ENCODE data around the gene CCND1.

The CCND1 gene

GRCh38 chr11:69654001-69654659 is 13.2 kb downstream of the CCND1 start:
- DNase-seq, result no peak

DNA sequence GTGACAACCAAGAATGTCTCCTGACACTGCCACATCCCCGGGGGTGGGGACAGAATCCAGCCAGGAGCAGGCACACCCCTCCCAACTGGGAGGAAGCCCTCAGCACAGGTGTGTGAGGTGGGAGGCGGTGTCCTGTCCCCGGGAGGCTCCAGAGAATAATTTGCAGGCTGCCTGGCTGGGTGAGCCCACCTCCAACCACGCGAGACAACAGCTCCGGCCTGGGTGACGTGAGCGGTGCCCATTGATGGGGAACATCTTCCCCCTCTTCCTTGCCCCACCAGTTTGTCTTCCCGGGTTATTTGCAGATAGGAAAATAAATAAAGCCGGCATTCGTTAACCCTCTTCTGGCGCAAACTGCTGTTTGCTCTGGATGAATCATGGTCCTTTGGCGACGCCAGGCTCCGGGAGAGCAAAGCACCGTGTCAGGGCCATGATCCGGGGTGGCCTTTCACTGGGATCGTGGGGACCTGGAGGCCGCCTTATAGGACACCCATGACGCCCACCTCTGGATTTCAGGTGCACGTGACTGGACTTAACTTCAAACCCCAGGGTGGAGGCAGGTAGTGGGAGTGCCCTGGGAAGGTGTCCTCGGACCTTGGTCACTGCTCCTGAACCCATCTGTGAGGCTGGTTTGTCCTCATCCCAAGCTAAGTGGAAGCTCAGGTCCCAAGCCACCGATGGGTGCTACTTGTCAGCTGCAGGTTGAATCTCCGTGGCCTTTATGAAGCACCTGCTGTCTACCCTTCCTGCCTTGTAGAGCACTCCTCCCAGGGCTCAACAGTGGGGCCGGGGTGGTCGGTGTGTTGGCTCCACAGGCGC is 13.9 kb downstream of the CCND1 start:
- no peak for DNase-seq

DNA sequence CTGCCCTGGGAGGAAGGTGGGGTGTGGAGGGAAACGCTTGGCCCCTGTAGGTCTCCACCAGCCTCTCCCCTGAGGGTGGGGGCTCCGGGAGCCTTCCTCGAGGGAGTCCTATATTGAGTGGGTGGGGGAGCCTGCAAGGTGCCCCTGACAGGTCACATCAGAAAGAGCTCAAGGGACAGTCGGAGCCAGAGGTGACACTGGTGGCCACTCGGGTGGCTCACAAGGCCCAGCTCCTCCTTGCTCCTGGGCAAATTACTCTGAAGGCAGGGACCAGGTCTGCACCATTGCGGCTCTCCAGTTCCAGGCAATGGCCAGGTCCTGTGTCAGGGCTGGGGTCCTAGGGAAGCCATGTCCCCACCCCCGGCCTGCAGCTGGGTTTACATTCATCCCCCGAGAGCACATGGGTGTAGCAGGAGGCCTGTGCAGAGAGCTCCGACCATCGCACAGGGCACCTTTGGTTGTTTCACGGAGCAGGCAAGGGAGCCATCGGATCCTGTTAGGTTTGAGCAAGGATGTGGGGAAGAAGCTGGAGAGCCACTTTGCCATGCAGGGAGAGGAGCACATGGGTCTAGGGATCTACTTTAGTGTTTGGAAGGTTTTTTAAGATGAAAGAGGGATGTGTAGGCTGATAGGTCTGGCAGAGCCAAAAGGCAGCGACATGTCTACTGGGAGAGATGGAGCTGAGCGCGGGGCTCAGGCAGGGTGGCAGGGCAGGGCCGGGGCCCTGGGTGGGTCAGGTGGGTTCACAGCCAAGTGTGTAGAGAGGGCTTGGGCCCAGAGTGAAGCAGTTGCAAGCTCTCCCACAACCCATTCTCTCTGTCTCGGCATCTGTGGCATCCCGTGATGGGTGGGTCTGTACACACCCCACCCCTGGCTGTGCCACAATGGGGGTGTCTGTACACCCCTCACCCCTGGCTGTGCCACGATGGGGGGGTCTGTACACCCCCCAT is 14.8 kb downstream of the CCND1 start:
- no peak for DNase-seq

DNA sequence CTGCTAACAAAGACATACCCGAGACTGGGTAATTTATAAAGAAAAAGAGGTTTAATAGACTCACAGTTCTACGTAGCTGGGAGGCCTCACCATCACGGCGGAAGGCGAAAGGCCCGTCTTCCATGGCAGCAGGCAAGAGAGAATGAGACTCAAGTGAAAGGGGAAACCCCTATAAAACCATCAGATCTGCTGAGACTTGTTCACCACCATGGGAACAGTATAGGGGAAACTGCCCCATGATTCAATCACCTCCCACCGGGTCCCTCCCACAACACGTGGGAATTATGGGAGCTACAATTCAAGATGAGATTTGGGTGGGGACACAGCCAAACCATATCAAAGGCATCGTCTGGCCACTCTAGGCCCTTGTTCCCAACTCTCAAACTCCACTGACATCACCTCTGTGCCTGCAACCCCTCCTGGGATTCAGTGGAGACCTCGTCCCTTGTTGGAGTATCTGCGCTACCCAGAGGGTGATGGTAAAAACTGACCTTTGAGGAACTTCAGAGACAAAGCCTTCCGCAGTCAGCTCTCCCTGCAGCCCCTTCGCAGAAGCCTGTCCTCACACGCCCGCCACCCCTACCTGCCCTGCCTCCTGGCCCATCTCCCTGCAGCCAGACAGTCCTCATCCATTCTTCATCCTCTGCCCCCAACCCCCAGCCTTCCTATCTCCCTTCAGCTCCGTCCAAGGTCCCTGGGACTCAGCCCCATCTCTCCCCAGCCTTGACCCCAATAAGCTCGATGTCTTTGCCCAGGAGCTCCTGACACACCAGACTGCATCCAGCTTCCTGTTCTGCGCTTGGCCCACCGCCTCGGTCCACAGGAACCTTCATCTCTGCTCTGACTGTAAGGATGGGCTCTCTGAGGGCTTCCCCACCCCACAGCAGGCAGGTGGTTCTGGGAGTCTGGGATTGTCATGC is 15.8 kb downstream of the CCND1 start:
- no peak for DNase-seq

DNA sequence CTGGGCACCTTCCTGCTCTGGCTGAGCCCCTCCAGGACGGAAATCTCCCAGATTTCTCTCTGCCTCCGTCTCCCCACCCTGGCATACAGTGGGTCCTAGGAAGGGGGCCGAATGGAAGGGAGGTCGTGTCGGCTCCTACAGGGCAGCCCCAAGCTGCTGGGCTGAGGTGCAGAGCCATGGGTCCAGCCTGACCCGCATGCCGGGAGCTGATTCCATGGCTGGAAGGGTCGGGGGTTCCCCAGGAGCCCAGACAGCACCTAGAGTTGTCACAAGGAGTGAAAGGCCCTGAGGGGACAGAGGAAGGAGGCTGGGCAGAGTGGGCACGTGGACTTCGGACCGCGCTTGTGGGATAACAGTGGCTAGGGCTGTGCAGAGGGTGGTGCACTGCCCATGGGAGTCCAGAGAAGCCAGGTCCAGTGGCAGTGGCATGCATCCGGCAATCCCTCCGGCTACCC is 16.5 kb downstream of the CCND1 start:
- no peak for DNase-seq

DNA sequence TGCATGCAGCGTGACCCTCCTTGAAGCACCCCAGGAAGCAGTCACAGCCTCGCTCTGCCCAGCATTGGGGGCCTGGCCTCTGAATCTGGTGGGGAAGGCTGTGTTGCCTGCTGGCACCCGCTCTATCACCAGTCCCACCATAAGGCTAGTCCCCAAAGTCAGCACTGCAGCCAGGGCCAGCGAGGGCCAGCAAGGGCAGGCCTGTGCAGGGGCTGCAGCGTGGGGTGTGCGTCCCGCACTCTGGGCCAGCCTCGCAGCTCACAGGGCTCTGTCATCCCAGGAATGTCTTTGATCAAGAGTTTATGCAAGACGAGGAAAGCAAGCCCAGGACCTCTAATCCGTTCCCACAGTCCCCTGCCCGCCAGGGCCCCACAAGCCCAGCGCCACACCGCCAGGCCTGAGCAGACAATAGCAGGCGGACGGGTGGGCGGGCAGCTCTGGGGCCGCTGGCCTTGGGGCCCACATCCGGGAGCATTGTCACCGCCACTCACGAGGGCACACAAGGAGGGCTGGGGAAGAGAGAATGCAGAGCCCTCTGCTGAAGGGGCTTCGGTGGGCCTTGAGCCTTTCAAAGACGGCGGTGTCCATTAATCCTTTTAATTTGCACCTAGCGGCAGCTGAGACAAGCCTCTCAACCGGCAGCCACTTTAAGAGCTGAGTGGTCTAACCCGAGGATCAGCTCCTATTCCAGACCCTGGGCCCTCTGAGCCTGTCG is 17.1 kb downstream of the CCND1 start:
- no peak for DNase-seq

DNA sequence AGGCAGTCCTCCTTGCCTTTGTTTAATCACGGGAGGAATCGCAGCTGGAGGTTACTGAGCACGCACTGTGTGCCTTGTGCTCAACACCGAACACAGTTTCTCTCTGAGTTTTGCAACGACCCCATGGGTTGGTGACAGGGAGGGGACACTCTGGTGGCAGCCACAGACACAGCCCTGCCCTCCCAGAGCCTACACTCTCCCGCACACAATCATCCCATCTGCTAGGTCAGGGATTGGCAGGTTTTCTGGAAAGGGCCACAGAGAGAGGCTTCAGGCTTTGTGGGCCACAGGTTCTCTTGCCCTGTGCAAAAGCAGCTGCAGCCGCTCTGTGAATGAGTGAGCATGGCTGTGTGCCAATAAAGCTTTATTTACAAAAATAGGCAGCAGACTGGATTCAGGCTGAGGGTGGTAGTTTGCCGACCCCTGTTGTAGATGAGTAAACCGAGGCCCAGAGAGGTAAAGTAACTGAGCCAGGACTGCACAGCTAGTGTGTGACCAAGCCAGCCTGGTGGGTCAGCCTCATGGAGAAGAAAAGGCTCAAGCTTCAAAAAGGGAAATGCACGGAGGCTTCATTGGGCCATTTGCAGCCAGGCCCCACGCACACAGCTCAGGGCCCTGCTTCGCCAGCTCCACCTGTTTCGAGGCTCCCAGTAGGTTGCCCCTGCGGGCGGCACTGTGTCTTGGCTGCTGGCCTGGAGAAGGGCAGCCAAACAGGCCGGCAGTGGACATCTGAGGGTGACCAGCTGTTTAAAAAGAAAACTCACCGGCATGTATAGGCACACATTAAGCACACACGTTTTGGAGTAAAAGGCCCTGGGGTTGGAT is 17.9 kb downstream of the CCND1 start:
- DNase-seq, result no peak

- DNase-seq, result no peak
Measured at GRCh38 chr11:69659591-69659990, 18.6 kb downstream of the CCND1 start.

- no peak for DNase-seq
Measured at GRCh38 chr11:69660001-69660500, 19.1 kb downstream of the CCND1 start.

GRCh38 chr11:69661413-69661715 is 20.4 kb downstream of the CCND1 start:
- no peak for DNase-seq

DNA sequence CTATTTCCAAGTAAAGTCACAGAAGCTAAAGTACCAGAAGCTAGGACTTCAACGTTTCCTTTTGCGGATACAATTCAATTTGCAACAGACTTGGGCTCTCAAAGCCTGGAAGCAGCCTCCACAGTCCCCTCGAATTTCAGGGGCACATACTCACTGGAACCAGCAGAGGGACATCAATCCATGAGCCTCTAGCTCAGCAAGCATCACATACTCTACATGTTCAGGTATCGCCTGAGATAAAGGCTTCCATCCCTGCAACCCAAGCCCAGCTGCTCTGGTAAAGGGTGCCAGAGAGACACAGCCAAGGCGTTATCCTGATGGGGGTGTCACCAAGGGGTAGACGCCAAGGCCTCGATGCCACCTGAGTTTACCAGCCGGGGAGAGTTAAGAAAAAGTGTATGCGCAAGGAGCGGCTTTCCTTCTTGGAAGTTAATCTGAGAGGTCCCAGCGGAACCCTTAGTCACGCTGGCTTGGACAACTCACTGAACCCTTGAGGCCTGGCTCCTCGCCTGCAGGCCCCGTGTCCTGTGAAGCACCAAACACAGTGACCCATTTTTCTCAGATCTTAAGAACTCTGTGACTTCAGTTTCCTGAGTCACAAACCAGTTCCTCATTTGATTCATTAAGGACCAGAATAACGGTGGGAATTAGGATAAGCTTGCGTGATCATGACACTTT is 21.2 kb downstream of the CCND1 start:
- DNase-seq, result no peak

DNA sequence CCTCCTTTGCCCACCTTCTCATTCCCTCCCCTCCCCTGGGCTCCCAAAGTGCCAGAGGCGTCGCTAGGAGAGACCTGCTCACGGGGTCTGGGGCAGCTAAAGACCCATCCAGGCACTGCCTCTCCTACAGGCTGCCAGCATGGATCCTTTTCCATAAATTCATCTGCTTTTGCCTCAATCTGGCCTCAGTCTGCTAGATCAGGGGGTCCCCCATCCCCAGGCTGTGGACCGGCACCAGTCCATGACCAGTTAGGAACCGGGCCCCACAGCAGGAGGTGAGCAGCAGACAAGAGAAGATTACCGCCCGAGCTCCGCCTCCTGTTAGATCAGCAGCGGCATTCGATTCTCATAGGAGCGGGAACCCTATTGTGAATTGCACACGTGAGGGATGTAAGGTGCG is 21.9 kb downstream of the CCND1 start:
- no peak for DNase-seq

- no peak for DNase-seq
Measured at GRCh38 chr11:69663326-69663725, 22.4 kb downstream of the CCND1 start.

- no peak for DNase-seq
Measured at GRCh38 chr11:69664103-69664775, 23.3 kb downstream of the CCND1 start.

GRCh38 chr11:69664901-69665300 is 23.9 kb downstream of the CCND1 start:
- DNase-seq, result no peak

DNA sequence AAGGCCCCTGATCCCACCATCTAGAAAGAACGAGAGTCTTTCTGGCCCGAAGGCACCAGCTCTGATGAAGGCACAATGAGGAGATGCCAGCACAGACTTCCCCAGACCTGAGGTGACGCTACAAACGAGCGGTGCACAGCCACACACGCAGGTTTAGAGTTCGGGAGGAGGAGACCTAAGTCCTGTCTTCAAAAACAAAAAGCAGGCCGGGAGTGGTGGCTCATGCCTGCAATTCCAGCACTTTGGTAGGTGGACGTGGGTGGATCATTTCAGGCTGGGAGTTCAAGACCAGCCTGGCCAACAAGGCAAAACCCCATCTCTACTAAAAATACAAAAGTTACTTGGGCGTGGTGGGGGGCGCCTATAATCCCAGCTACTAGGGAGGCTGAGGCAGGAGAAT is 24.7 kb downstream of the CCND1 start:
- DNase-seq, result no peak

- DNase-seq, result no peak
Measured at GRCh38 chr11:69666261-69666660, 25.3 kb downstream of the CCND1 start.

DNA sequence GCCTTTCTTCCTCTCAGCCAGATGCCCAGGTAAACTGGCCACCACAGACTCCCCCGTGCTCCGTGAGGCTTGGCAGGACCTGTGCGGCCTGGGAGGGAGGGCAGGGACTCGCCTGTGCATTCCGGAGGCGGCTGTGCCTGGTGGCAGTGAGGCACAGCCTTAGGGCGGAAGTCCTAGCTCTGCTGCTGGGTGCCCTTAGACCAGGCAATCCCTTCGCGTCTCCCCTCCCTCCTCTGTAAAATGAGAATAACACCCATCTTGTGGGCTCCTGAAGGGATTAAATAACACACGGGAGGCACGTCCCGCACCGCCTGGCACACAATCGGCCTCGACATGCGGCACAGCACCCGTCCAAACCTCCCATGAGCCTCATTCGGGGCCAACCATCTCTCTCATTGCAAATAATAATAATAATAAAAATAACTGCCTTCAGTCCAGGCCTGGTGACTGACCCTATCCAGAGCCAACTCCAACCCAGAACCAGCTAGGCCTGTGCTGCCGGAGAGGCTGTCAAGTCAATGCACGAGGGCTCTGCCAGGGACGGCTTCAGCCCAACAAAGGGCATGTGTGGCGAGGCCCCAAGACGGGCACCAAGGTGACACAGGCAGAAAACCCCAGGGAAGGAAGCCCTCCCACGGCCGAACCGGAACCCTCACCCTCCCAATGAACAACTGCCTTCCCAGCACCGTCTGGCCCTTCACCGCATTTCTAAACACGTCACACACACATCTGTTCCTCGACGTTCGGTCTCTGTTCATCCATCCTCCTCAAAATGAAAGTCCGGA is 26.0 kb downstream of the CCND1 start:
- no peak for DNase-seq
